Aorta (tissue), 5 donors: ENCODE measurements around the gene ADAM33. TPM values are rescaled to one million over a fixed set of nuclear protein-coding genes. Genes with fewer than 3 reads are reported as not detected.

Source experiments
- ATAC-seq: fragments of 200-7000 bp; cut with Tn5 transposase; one replicate; pipeline ENCODE4 v1.9.1; 2022; ENCODE audit warnings: moderate library complexity; ENCODE audit not compliant: low FRiP score
- DNase-seq, 2 donors: peaks; one replicate each; pipeline ENCODE4 v3.0.0-alpha.2; 2020
- H3K27ac ChIP-seq, 2 donors: one replicate each; pipeline ENCODE4 v1.5.1; 2013; ENCODE audit warnings: low read length in 2 of 2, mild to moderate bottlenecking in 2 of 2, moderate library complexity in 2 of 2, control low read depth in 1 of 2, inconsistent platforms in 1 of 2, low read depth in 1 of 2
- H3K27me3 ChIP-seq, 2 donors: one replicate each; pipeline ENCODE4 v1.6.1; 2013; ENCODE audit warnings: control low read depth in 1 of 2, low read length in 1 of 2, mild to moderate bottlenecking in 1 of 2, moderate library complexity in 1 of 2; ENCODE audit not compliant: insufficient read depth in 2 of 2, control insufficient read depth in 1 of 2
- H3K36me3 ChIP-seq, 2 donors: one replicate each; pipeline ENCODE4 v1.6.1; 2013; ENCODE audit warnings: control low read depth in 1 of 2, low read length in 1 of 2, mild to moderate bottlenecking in 1 of 2; ENCODE audit not compliant: insufficient read depth in 2 of 2, control insufficient read depth in 1 of 2
- H3K4me1 ChIP-seq, 2 donors: one replicate each; pipeline ENCODE4 v1.6.1; 2013; ENCODE audit warnings: low read length in 2 of 2, control low read depth in 1 of 2, mild to moderate bottlenecking in 1 of 2, moderate library complexity in 1 of 2; ENCODE audit not compliant: insufficient read depth in 2 of 2, control insufficient read depth in 1 of 2
- H3K4me3 ChIP-seq, 2 donors: one replicate each; pipeline ENCODE4 v1.5.1; 2013; ENCODE audit warnings: low read length in 2 of 2, control low read depth in 1 of 2, mild to moderate bottlenecking in 1 of 2
- H3K9me3 ChIP-seq: one replicate; pipeline ENCODE4 v1.6.1; 2013; ENCODE audit warnings: mild to moderate bottlenecking, low read length; ENCODE audit not compliant: control insufficient read depth
- WGBS, 2 donors: extraction: QIAGEN DNeasy Blood & Tissue Kit; methylation state at CpG; one replicate each; pipeline ENCODE4 v1.1.7; 2013; 5-methylcytosine and 5-hydroxymethylcytosine counted together
- intact Hi-C, 2 donors: fragments of 100-400 bp; cut with DNase I; formaldehyde crosslinking; loops; one replicate each; pipeline versions ENCODE4 v1.14.2 to v1.15.0; 2022
- polyA plus RNA-seq, 2 donors: library from polyadenylated mRNA; stranded (reverse); fragments of 200-250 nt; gene quantifications; one replicate each; pipeline ENCODE4 v1.2.3, GENCODE V29; 2013
- total RNA-seq, 2 donors: library from RNA; stranded (reverse); fragmentation: NEBNext Ultra II Directional; extraction: Animal tissue kit (Norgen Biotek cat#: 25700); gene quantifications; one replicate each; pipeline ENCODE4 v1.2.1, GENCODE V29; 2021
- donor health status: healthy with polysubstance abuse.
- donor health status: Bipolar disorder and iron deficiency.
- donor health status: DM: no; HTN: no; CAD: no.
- donor health status: DM: no; HTN: no; CAD: no.
- donor health status: DM: yes; HTN: yes; CAD: no.

Gene ADAM33
- total and polyA plus RNA-seq, 4 donors = 36.9 to 352 (median 68.3) TPM

- Histone ChIP-seq H3K9me3 (no peaks in the 10 kb centered on the region), H3K27me3 (no peaks in the 10 kb centered on the region), H3K4me1 (no peaks in the 10 kb centered on the region), H3K36me3 (no peaks in the 10 kb centered on the region), H3K4me3 (no peak overlapping the region), H3K27ac (no peak overlapping the region)
- intact Hi-C loops = no loop called here
- no peak for DNase-seq
- 89 to 93% methylated on average over 2 of the region's 2 CpGs for WGBS, 2 donors
- ATAC-seq = no peak
These were observed 18.0 kb downstream of the ADAM33 start for GRCh38 chr20:3663858-3664257.

GRCh38 chr20:3663031-3663701 lies 18.6 kb downstream of the ADAM33 start, which contains the start of gene GFRA4:
Gene GFRA4 (minus strand): TSS chr20:3663399. CDS start chr20:3663399, 0 bp downstream.
- H3K4me1 ChIP-seq = no peaks in the 10 kb centered on the region
- no peaks in the 10 kb centered on the region for H3K36me3 ChIP-seq
- intact Hi-C loops = no loop called here
- 70 to 71% methylated on average over 18 to 19 of the region's 19 CpGs for WGBS, 2 donors
- ATAC-seq (no peak), DNase-seq (peak in 1 of 2 donors; percentile 45)
- no peak within 1 kb of the TSS for H3K4me3 ChIP-seq
- H3K27me3 ChIP-seq = no peaks in the 10 kb centered on the region
- H3K9me3 ChIP-seq = no peaks in the 10 kb centered on the region
- H3K27ac ChIP-seq = no peak within 1 kb of the TSS

- ATAC-seq (no peak), DNase-seq (peak in 1 of 2 donors; percentile 33)
- no peak overlapping the region for H3K27ac ChIP-seq
- H3K27me3 ChIP-seq = no peaks in the 10 kb centered on the region
- 75 to 80% methylated on average over 12 of the region's 12 CpGs for WGBS, 2 donors
- intact Hi-C loops = no loop called here
- no peaks in the 10 kb centered on the region for H3K9me3 ChIP-seq
- no peak overlapping the region for H3K4me3 ChIP-seq
- H3K36me3 ChIP-seq = no peaks in the 10 kb centered on the region
- no peaks in the 10 kb centered on the region for H3K4me1 ChIP-seq
These were observed 19.8 kb downstream of the ADAM33 start for GRCh38 chr20:3661814-3662665.

GRCh38 chr20:3661060-3661813 lies 20.6 kb downstream of the ADAM33 start:
- DNase-seq = peak in 1 of 2 donors; percentile 43
- 12 to 14% methylated on average over 44 to 60 of the region's 60 CpGs for WGBS, 2 donors
- Histone ChIP-seq H3K36me3 (no peaks in the 10 kb centered on the region), H3K4me3 (no peak overlapping the region), H3K27me3 (no peaks in the 10 kb centered on the region), H3K9me3 (no peaks in the 10 kb centered on the region), H3K4me1 (no peaks in the 10 kb centered on the region), H3K27ac (no peak overlapping the region)
- intact Hi-C loops = no loop called here
- no peak for ATAC-seq

- Histone ChIP-seq H3K4me3 (no peak overlapping the region), H3K27ac (no peak overlapping the region), H3K4me1 (no peaks in the 10 kb centered on the region), H3K27me3 (no peaks in the 10 kb centered on the region), H3K36me3 (no peaks in the 10 kb centered on the region), H3K9me3 (no peaks in the 10 kb centered on the region)
- DNase-seq (peak in 1 of 2 donors; percentile 72), ATAC-seq (no peak)
- WGBS, 2 donors = 3 to 4% methylated on average over 57 to 75 of the region's 75 CpGs
- intact Hi-C loops = no loop called here
These were observed 21.3 kb downstream of the ADAM33 start for GRCh38 chr20:3660262-3661059.

- H3K4me3 ChIP-seq = no peak overlapping the region
- ATAC-seq = no peak
- no peaks in the 10 kb centered on the region for H3K9me3 ChIP-seq
- intact Hi-C loops = no loop called here
- H3K27me3 ChIP-seq = no peaks in the 10 kb centered on the region
- peak in 1 of 2 donors; percentile 58 for DNase-seq
- H3K4me1 ChIP-seq = no peaks in the 10 kb centered on the region
- no peaks in the 10 kb centered on the region for H3K36me3 ChIP-seq
- H3K27ac ChIP-seq = no peak overlapping the region
- WGBS, 2 donors = 76 to 77% methylated on average over 12 of the region's 12 CpGs
These were observed 22.1 kb downstream of the ADAM33 start for GRCh38 chr20:3659492-3660261.

- intact Hi-C loops = no loop called here
- DNase-seq (peak in 1 of 2 donors; percentile 32), ATAC-seq (no peak)
- WGBS, 2 donors = 67 to 75% methylated on average over 8 of the region's 8 CpGs
- H3K9me3 ChIP-seq = no peaks in the 10 kb centered on the region
- no peak overlapping the region for H3K27ac ChIP-seq
- H3K27me3 ChIP-seq = no peaks in the 10 kb centered on the region
- H3K36me3 ChIP-seq = no peaks in the 10 kb centered on the region
- no peak overlapping the region for H3K4me3 ChIP-seq
- H3K4me1 ChIP-seq = no peaks in the 10 kb centered on the region
These were observed 22.9 kb downstream of the ADAM33 start for GRCh38 chr20:3658716-3659491.
